Right kidney (tissue), 1 donor: ENCODE results near the gene DELE1.
"Not testable (repeated sequence)": the region's sequence is repeated elsewhere in the genome, so short reads cannot be mapped to it uniquely, and the experiment has no call there.

Source experiments
- DNase-seq: peaks from one replicate; pipeline ENCODE4 v3.0.0-alpha.2; 2016

Gene DELE1

GRCh38 chr5:141920771-141921170 is 2.9 kb upstream of the DELE1 start:
- no peak for DNase-seq

- not testable (repeated sequence) for DNase-seq
Observed at GRCh38 chr5:141922827-141923447, 734 bp upstream of the DELE1 start.

- DNase-seq: no peak
Observed at GRCh38 chr5:141926434-141926833, 2.8 kb downstream of the DELE1 start.

DNA sequence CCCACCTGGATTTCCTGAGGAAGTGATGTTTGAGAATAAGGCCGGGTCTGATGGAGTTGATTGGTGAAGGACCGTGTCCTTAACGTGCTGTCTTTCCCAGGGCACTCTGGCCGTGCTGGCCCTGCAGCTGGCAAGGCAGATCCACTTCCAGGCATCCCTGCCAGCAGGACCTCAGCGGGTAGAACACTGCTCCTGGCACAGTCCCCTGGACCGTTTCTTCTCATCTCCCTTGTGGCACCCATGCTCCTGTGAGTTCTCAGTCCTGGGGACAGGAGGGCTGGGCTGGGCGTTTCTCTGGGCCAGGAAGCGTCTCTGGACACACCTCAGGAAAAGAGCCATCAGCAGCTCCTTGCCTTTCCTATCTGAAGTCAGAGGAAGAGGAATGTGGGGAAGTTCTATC is 4.4 kb downstream of the DELE1 start:
- DNase-seq: no peak

DNA sequence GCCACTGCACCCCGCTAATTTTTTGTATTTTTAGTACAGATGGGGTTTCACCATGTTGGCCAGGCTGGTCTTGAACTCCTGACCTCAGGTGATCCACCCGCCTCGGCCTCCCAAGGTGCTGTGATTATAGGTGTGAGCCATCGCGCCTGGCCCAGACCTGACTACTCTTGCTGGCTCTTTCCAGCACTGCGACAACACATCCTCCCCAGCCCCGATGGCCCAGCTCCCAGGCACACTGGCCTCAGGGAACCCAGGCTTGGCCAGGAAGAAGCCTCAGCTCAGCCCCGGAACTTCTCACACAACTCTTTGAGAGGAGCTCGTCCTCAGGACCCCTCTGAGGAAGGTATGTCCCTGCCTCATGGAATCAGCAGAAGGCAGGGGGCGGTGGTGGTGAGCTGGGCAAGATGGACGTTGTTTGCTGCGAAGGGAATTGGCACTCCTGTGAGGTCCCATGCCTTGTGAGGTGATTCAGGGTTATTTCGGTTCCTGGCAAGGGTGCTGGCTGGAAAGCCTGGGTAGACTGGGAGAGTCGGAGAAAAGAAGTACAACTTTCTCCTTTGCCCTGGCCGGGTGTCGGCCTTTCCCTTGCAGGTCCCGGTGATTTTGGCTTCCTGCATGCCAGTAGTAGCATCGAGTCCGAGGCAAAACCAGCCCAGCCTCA is 5.9 kb downstream of the DELE1 start:
- no peak for DNase-seq

DNA sequence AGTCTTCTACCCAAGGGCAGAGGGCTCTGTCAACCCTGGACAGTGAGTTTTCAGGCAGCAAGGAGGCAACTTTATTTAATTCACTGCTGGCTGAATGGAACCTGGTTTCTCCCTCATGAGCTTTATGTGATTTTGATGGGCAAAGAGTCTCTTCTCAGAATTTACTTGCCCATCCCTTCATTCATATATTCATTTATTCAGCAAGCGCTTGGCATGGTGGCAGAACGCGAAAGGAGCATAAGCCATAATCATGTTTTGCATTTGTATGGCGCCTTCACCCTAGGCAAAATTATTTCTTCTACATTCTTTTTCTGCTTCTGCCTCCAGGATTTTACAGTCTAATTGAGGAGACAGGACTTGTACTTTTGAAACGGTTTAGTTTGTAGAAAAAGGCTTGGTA is 8.0 kb downstream of the DELE1 start:
- no peak for DNase-seq

DNA sequence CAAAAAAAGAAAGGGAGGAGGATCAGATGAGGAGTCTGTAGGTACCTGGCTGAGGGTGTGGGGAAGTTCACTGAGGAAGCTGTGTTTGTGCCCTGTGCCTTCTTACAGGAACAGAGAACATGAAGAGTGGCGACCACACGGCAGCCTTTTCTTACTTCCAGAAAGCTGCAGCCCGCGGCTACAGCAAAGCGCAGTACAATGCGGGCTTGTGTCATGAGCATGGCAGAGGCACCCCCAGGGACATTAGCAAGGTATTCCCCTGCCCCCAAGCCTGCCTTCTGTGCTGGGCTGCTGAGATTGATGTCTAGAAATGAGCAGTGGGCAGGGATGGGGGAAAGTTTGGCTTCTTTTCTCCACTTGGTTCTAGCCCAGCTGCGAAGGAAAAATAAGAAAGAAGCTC is 9.5 kb downstream of the DELE1 start:
- DNase-seq: no peak

GRCh38 chr5:141934099-141934844 is 10.6 kb downstream of the DELE1 start:
- DNase-seq: no peak

- no peak for DNase-seq
Observed at GRCh38 chr5:141935538-141935937, 11.9 kb downstream of the DELE1 start.

DNA sequence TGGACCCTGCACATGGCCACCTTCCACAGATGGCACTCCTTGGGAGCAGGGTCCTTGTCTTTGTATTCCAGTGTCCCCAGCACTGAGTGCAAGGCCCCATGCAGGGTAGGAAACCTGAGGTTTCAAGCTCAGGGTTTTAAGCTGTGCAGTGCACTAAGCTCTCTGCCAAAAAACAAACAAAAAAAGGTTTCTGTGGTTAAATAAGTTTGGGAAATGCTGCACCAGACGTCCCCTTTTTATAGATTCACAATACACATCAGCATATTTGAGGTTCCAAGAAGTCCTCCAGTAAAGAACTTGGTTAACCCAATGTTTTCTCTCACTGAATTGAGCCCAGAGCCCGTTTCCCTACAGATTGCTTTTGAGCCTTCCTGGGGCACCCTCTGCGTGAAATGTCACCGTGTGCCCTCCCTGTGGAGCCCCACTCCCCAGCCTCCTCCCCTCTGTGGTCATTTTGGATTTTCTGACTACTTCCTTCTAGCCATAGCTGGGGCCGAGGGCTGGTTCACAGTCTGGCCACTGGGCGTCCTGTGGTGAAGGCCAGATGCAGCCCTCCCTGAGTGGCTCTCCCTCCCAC is 17.1 kb downstream of the DELE1 start:
- DNase-seq: no peak

GRCh38 chr5:141941307-141941706 is 17.6 kb downstream of the DELE1 start:
- no peak for DNase-seq

DNA sequence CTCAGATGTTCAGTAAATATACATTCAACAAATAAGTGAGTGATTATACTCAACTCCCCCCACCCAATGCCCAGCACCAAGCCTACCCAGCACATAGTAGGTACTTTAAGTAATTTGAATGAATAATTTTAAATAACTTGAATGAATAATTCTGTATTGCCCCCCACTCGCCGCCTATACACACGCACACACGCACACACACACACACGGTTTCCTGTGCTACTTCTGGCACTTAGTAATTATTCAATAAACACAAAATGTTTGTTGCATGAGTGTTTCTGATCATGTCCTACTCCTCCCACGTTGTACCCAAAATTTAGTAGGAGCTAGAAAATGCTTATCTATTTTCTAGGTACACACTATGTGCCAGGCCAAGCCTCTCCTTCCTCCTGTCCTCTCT is 18.1 kb downstream of the DELE1 start:
- DNase-seq: no peak

DNA sequence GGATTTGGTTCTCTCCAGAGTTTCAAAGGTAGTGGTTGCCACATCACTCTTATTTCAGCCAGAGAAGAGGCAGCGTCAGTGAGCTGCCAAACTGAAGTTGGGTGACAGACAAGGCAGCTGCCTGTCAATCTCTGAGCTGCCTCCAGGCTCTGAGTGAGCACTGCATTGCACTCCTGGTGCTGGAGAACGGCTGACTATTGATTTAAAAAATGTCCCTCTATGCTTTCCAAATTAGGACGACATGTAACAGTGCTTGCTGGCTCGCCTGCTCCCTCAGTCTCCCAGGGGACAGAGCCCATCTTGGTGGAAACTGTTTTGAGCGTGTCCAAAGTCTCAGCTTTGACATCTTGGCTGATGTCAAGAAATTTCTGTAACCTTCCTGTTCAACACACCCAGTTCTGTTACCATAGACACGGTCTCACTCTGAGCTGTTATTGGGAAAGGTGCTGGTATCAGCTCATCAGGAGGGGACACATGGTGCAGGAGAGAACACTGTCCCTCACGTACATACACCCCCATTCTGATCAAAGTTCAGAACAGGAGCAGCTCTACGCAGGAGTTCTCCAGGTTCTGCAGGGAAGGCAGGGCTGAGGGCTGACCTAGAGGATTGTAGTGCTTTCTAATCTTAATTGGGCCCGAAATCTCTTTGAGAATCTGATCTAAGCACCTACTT is 18.6 kb downstream of the DELE1 start:
- DNase-seq: no peak

GRCh38 chr5:141944076-141944475 is 20.4 kb downstream of the DELE1 start:
- no peak for DNase-seq

DNA sequence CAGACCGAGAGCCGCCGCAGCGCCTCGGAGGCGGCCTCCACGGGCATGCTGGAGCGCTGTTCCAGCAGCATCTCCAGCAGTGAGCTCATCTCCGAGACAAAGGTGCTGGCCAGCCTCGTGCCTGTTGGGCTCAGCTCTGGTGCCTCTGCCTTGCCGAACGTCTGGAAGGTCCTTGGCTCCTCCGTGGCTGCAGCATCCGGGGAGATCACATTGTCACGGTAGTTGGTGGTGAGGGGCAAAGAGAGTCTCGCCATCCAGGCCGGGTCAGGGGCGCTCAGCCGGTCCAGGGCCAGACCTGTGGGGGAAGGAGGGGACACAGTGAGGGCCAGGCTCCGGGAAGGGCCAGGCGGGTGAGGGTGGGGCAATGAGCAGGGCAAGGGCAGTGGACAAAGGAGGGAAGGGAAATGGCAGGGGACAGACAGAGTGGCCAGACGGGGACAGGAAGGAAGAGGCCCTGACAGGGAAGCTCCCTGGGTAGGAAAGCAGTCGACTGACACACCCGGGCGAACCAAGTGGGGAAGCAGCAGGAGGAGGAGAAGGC is 21.9 kb downstream of the DELE1 start:
- DNase-seq: peak; percentile 64

- no peak for DNase-seq
Observed at GRCh38 chr5:141947316-141947715, 23.6 kb downstream of the DELE1 start.

DNA sequence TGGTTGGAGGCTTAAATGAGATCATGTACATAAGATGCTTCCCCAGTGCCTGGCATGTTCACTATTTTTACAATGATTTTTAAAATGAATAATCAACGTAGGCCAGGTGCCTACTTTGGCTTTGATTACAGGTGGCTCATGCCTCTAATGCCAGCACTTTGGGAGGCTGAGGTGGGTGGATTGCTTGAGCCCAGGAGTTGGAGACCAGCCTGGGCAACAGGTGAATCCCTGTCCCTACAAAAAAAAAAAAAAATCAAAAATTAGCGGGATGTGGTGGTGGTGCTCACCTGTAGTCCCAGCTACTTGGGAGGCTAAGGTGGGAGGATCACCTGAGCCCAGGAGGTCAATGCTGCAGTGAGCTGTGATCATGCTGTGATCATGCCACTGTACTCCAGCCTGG is 25.1 kb downstream of the DELE1 start:
- no peak for DNase-seq

DNA sequence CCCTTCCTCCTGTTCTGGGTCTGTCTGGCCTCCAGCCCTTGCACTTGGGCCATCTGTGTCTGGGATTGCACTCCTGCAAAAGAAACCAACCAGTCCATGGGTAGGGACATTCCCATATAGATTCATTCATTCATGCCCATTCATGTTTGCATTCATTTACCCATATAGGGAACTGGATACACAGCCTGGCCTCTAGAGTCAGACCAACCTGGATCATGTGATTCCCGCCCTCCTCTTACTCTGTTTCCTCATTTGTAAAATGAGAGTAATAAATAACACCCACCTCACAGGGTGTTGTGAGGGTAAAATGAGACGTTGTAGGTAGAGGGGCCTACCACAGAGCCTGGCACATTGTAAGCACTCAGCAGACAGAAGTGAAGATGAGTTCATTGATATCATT is 25.8 kb downstream of the DELE1 start:
- DNase-seq: no peak

GRCh38 chr5:141950207-141951005 is 26.7 kb downstream of the DELE1 start:
- no peak for DNase-seq

DNA sequence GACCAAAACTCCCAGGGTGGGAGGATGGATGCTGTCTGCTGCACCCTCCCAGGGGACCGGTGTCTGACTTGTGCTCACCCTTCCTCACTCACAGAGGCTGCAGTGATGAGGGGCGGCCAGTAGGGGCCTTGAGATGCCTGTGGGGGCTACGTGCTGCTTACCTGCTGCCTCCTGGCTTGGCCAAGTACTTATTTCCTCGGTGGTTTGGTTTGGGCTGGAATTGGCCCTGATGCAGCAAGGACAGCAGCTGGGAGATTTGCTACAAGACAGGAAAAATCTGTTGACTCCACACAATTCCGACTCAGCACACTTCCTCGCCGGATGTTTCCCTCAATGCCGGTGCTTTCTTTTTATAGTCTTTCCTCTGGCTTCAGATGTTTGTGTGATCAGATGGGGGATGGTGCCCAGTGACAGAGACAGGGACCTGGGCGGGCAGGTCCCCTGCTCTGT is 27.7 kb downstream of the DELE1 start:
- DNase-seq: peak; percentile 23

- DNase-seq: no peak
Observed at GRCh38 chr5:141952020-141952419, 28.3 kb downstream of the DELE1 start.

DNA sequence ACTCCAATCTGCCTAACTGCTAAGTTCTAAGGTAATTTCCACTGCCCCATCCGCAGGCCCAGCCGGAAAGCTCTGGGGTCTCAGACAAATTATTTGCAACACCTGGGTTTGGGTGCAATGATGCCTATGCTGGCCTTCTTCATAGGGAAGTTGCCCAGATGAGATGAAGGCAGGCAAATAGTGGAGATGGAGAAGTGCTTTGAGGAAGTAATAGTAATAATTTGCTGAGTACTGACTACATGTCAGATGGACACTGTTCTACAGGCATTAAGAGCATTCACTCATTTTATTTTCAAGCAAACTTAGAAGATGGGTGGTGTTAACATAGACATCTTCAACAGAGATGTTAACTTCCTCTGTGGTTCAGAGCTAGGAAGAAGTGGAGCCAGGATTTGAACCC is 30.5 kb downstream of the DELE1 start:
- no peak for DNase-seq
